ENCODE measurements around the gene OR2C1.

The OR2C1 gene

GRCh38 chr16:3355589-3355988 lies at the start of gene OR2C1:
Gene OR2C1 (plus strand): TSS chr16:3355889. CDS start chr16:3355941, 52 bp downstream.
- DNase-seq: no peak

GRCh38 chr16:3306078-3306477 lies 49.6 kb upstream of the OR2C1 start:
- no peak for DNase-seq

- DNase-seq: no peak
These were observed 44.2 kb upstream of the OR2C1 start for GRCh38 chr16:3311496-3311895.

- no peak for DNase-seq
These were observed 38.2 kb upstream of the OR2C1 start for GRCh38 chr16:3317315-3317999.

- DNase-seq: no peak
These were observed 33.9 kb upstream of the OR2C1 start for GRCh38 chr16:3321816-3322215.

GRCh38 chr16:3327514-3327913 lies 28.2 kb upstream of the OR2C1 start:
- DNase-seq: no peak

GRCh38 chr16:3328104-3328503 lies 27.6 kb upstream of the OR2C1 start:
- no peak for DNase-seq

GRCh38 chr16:3328643-3329042 lies 27.0 kb upstream of the OR2C1 start:
- no peak for DNase-seq

- no peak for DNase-seq
These were observed 9.6 kb upstream of the OR2C1 start for GRCh38 chr16:3346041-3346440.

- no peak for DNase-seq
These were observed 8.1 kb upstream of the OR2C1 start for GRCh38 chr16:3347586-3347985.

GRCh38 chr16:3348547-3349167 lies 7.0 kb upstream of the OR2C1 start:
- no peak for DNase-seq

GRCh38 chr16:3349175-3349574 lies 6.5 kb upstream of the OR2C1 start:
- no peak for DNase-seq

- no peak for DNase-seq
These were observed 429 bp downstream of the OR2C1 start for GRCh38 chr16:3356118-3356517.

GRCh38 chr16:3358871-3359270 lies 3.2 kb downstream of the OR2C1 start:
- DNase-seq: no peak

GRCh38 chr16:3362931-3363330 lies 7.2 kb downstream of the OR2C1 start:
- DNase-seq: no peak

- no peak for DNase-seq
These were observed 8.1 kb downstream of the OR2C1 start for GRCh38 chr16:3363793-3364192.

GRCh38 chr16:3364774-3365427 lies 9.2 kb downstream of the OR2C1 start:
- no peak for DNase-seq

GRCh38 chr16:3369073-3369472 lies 13.4 kb downstream of the OR2C1 start:
- no peak for DNase-seq

- DNase-seq: no peak
These were observed 20.0 kb downstream of the OR2C1 start for GRCh38 chr16:3375680-3376079.

GRCh38 chr16:3377917-3378316 lies 22.2 kb downstream of the OR2C1 start:
- DNase-seq: no peak

GRCh38 chr16:3383045-3383448 lies 27.4 kb downstream of the OR2C1 start:
- no peak for DNase-seq

- DNase-seq: no peak
These were observed 32.6 kb downstream of the OR2C1 start for GRCh38 chr16:3388325-3388724.

- no peak for DNase-seq
These were observed 34.1 kb downstream of the OR2C1 start for GRCh38 chr16:3389663-3390338.

GRCh38 chr16:3400446-3400778 lies 44.7 kb downstream of the OR2C1 start:
- DNase-seq: no peak

All from NCI-H748 treated with DMSO at 0.1 percent for 48 hours (cell line).